HEK293T (cell line): ENCODE data around the gene PPP1R3G.

Experiments
- ARNT ChIP-seq: fragments of 450-650 bp; IDR thresholded peaks from 2 replicates; pipeline ENCODE4 v1.6.1; 2017; ENCODE audit warnings: mild to moderate bottlenecking
- ELF4 ChIP-seq: fragments of 450-650 bp; IDR thresholded peaks from 2 replicates; pipeline ENCODE4 v1.6.1; 2017; ENCODE audit warnings: antibody characterized with exemption
- FOXA1 ChIP-seq: fragments of 450-650 bp; IDR thresholded peaks from 2 replicates; pipeline ENCODE4 v1.6.1; 2016; ENCODE audit warnings: mild to moderate bottlenecking
- FOXK2 ChIP-seq: fragments of 450-650 bp; IDR thresholded peaks from 2 replicates; pipeline ENCODE4 v1.6.1; 2016; ENCODE audit warnings: mild to moderate bottlenecking
- FOXM1 ChIP-seq: fragments of 450-650 bp; IDR thresholded peaks from 2 replicates; pipeline ENCODE4 v1.6.1; 2017; ENCODE audit warnings: mild to moderate bottlenecking, borderline replicate concordance
- HDGF ChIP-seq: fragments of 450-650 bp; IDR thresholded peaks from 2 replicates; pipeline ENCODE4 v1.6.1; 2017; ENCODE audit warnings: antibody characterized with exemption, borderline replicate concordance
- SP1 ChIP-seq: fragments of 450-650 bp; IDR thresholded peaks from 2 replicates; pipeline ENCODE4 v1.6.1; 2017
- SUZ12 ChIP-seq: fragments of 450-650 bp; IDR thresholded peaks from 2 replicates; pipeline ENCODE4 v1.6.1; 2016; ENCODE audit warnings: mild to moderate bottlenecking
- TARDBP ChIP-seq: fragments of 450-650 bp; IDR thresholded peaks from 2 replicates; pipeline ENCODE4 v1.6.1; 2016
- ZNF384 ChIP-seq: fragments of 450-650 bp; IDR thresholded peaks from 2 replicates; pipeline ENCODE4 v1.6.1; 2016

DNA sequence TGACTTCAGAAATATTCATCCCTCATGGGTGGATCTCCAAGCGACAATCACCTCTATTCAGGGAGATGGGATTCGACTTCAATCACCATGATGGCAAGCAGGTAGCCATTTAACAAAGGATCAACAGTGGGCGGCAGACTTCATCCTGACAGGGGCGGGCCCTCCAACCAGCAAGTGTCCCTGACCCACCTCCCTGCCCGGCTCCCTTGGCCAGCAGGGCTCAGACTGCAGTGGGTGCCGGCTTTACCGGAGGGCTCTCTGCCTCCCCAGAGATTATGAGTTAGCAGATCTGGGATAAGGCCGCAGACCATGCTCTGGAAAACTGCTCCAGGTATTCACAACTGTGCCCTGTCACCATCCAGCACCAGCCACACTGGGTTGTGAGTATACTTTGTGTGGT, 39.4 kb downstream of the PPP1R3G start:
- TF ChIP-seq FOXA1 (no peak), ELF4 (no peak), FOXK2 (no peak), TARDBP (no peak), SUZ12 (no peak), ZNF384 (no peak), FOXM1 (no peak), HDGF (no peak), SP1 (no peak), ARNT (no peak)
